K562 (cell line): Measurements from ENCODE around the gene GALNT16. TPM values are rescaled to one million over a fixed set of nuclear protein-coding genes. Genes with fewer than 3 reads are reported as not detected.

Experiments
- ATAC-seq: fragments of 200-7000 bp; cut with Tn5 transposase; 3 replicates; pipeline ENCODE4 v1.9.1; 2020; ENCODE audit warnings: moderate library complexity
- BruUV-seq: library from RNA; stranded (reverse); fragments of 400-500 nt; replicated peaks from 2 replicates; lab custom pipeline; 2021; lab: Mats Ljungman, UMichigan
- CTCF ChIA-PET: fragments of 300-600 bp; formaldehyde crosslinking; extraction: SDS; loops from one replicate; lab custom pipeline; 2021; ENCODE audit warnings: low intra/inter-chr PET ratio; lab: Yijun Ruan, JAX
- POLR2A ChIA-PET: fragments of 300-600, 350-650 bp; sonication (Branson Sonifier 250); formaldehyde crosslinking; extraction: SDS; loops from one replicate; lab custom pipeline; 2021; ENCODE audit warnings: antibody characterized with exemption, inconsistent platforms; lab: Yijun Ruan, JAX
- DNase-seq, 4 experiments: peaks; one replicate each; pipeline versions ENCODE4 v3.0.0 to v3.0.0-alpha.2; 2011 to 2018; ENCODE audit warnings: low spot score in 3 of 4, mixed read lengths in 3 of 4; ENCODE audit errors: extremely low read depth in 1 of 4
- FAIRE-seq: peaks from 2 replicates; lab custom pipeline; 2011; peaks lifted over from hg19 to GRCh38; lab: Jason Lieb, UNC
- H2AFZ ChIP-seq: 2 replicates; pipeline ENCODE4 v1.6.0; 2011; ENCODE audit warnings: low read depth, low read length, control low read depth, inconsistent platforms
- H3K27ac ChIP-seq: fragments of 200-600 bp; 3 replicates; pipeline ENCODE4 v1.8.0; 2011; ENCODE audit warnings: low read depth, mild to moderate bottlenecking, control low read depth, inconsistent platforms, low read length, moderate library complexity, mixed read lengths; ENCODE audit errors: extremely low read depth
- H3K27me3 ChIP-seq, 2 experiments: fragments of 300-600 bp in 1 of 2; 2 replicates in 1 of 2; 3 replicates in 1 of 2; pipeline versions ENCODE4 v1.6.0 to v1.8.0; 2011; ENCODE audit warnings: inconsistent platforms in 2 of 2, low read length in 2 of 2, mild to moderate bottlenecking in 1 of 2, mixed read lengths in 1 of 2, moderate library complexity in 1 of 2; ENCODE audit not compliant: control insufficient read depth in 2 of 2, insufficient read depth in 2 of 2
- H3K36me3 ChIP-seq: fragments of 300-600 bp; 3 replicates; pipeline ENCODE4 v1.8.0; 2011; ENCODE audit warnings: mild to moderate bottlenecking, low read length, inconsistent platforms; ENCODE audit not compliant: control insufficient read depth, insufficient read depth
- H3K4me1 ChIP-seq, 2 experiments: fragments of 200-600 bp in 1 of 2; replicated peaks in 1 of 2; 2 replicates in 1 of 2; 3 replicates in 1 of 2; pipeline versions ENCODE4 v1.5.1 to v1.8.0; 2011; ENCODE audit warnings: inconsistent platforms in 2 of 2, low read length in 2 of 2, mild to moderate bottlenecking in 1 of 2, mixed read lengths in 1 of 2, moderate library complexity in 1 of 2; ENCODE audit not compliant: control insufficient read depth in 2 of 2, insufficient read depth in 2 of 2
- H3K4me2 ChIP-seq: 2 replicates; pipeline ENCODE4 v1.6.1; 2011; ENCODE audit warnings: low read length, control low read depth, inconsistent platforms, mixed read lengths; ENCODE audit not compliant: insufficient read depth
- H3K4me3 ChIP-seq: fragments of 200-600 bp; sonication (generic), shearing (Covaris generic); 2 replicates; pipeline ENCODE4 v1.5.1; 2016; ENCODE audit warnings: control low read depth, inconsistent platforms
- H3K79me2 ChIP-seq: fragments of 200-600 bp; 3 replicates; pipeline ENCODE4 v1.8.0; 2011; ENCODE audit warnings: low read length, inconsistent platforms; ENCODE audit not compliant: control insufficient read depth, insufficient read depth
- H3K9ac ChIP-seq, 2 experiments: 2 replicates each; pipeline versions ENCODE4 v1.6.0 to v1.6.1; 2011; ENCODE audit warnings: low read depth in 2 of 2, low read length in 2 of 2, control low read depth in 1 of 2, inconsistent platforms in 1 of 2, mild to moderate bottlenecking in 1 of 2, mixed read lengths in 1 of 2; ENCODE audit not compliant: insufficient read depth in 1 of 2
- H3K9me1 ChIP-seq: one replicate; pipeline ENCODE4 v1.6.0; 2011; ENCODE audit warnings: inconsistent platforms, mild to moderate bottlenecking, low read length, moderate library complexity; ENCODE audit not compliant: control insufficient read depth, insufficient read depth
- H3K9me3 ChIP-seq: replicated peaks from 2 replicates; pipeline ENCODE4 v1.5.1; 2011; ENCODE audit warnings: low read depth, low read length, inconsistent platforms; ENCODE audit not compliant: control insufficient read depth, insufficient read depth
- H4K20me1 ChIP-seq: replicated peaks from 2 replicates; pipeline ENCODE4 v1.6.1; 2011; ENCODE audit warnings: low read length, inconsistent platforms, mixed read lengths; ENCODE audit not compliant: control insufficient read depth, insufficient read depth
- BACH1 ChIP-seq: fragments of 200-800 bp; sonication (Bioruptor generic); IDR thresholded peaks from 2 replicates; pipeline ENCODE4 v1.6.1; 2016; ENCODE audit warnings: missing genetic modification characterization, missing compliant biosample characterization
- BCL6 ChIP-seq: fragments of 250-450 bp; sonication (Bioruptor Pico); IDR thresholded peaks from 2 replicates; pipeline ENCODE4 v1.4.0; 2020
- CCAR2 ChIP-seq: fragments of 200-400 bp; formaldehyde crosslinking; IDR thresholded peaks from 2 replicates; pipeline ENCODE4 v1.6.1; 2017; ENCODE audit warnings: mild to moderate bottlenecking, low read depth, low read length
- CREM ChIP-seq: IDR thresholded peaks from 2 replicates; pipeline ENCODE4 v1.6.1; 2014; ENCODE audit warnings: antibody characterized with exemption, low read depth
- ETS2 ChIP-seq: IDR thresholded peaks from 2 replicates; pipeline ENCODE4 v1.6.1; 2016; ENCODE audit warnings: borderline replicate concordance, missing genetic modification characterization, mild to moderate bottlenecking, moderate library complexity, missing compliant biosample characterization; ENCODE audit not compliant: poor library complexity, severe bottlenecking
- IRF2 ChIP-seq: sonication (generic); formaldehyde crosslinking; IDR thresholded peaks from 2 replicates; pipeline ENCODE4 v1.8.1; 2022; ENCODE audit warnings: mild to moderate bottlenecking, missing genetic modification reagents
- MAFF ChIP-seq: IDR thresholded peaks from 2 replicates; pipeline ENCODE4 v1.6.1; 2012; ENCODE audit warnings: low read length, improper control_type of control experiment
- MAZ ChIP-seq, 2 experiments: fragments of 450-650 bp in 1 of 2; sonication (generic) in 1 of 2; formaldehyde crosslinking; IDR thresholded peaks in 1 of 2; conservative IDR thresholded peaks in 1 of 2; 2 replicates each; pipeline versions ENCODE4 v1.4.0 to v1.5.0; 2020; ENCODE audit warnings: mild to moderate bottlenecking in 1 of 2, missing genetic modification reagents in 1 of 2
- MCM5 ChIP-seq: fragments of 450-650 bp; IDR thresholded peaks from 2 replicates; pipeline ENCODE4 v1.6.1; 2016; ENCODE audit warnings: low read depth
- MECOM ChIP-seq: fragments of 250-450 bp; sonication (Bioruptor Pico); IDR thresholded peaks from 2 replicates; pipeline ENCODE4 v1.8.0; 2022; ENCODE audit warnings: inconsistent platforms
- MTA3 ChIP-seq: fragments of 450-650 bp; formaldehyde crosslinking; IDR thresholded peaks from 2 replicates; pipeline ENCODE4 v1.6.1; 2017; ENCODE audit warnings: mild to moderate bottlenecking, borderline replicate concordance
- NBN ChIP-seq: fragments of 450-650 bp; IDR thresholded peaks from 2 replicates; pipeline ENCODE4 v1.6.1; 2016; ENCODE audit warnings: low read depth, mild to moderate bottlenecking
- RAD21 ChIP-seq, 2 experiments: fragments of 250-450 bp in 1 of 2; fragments of 450-650 bp in 1 of 2; sonication (Bioruptor Pico) in 1 of 2; formaldehyde crosslinking in 1 of 2; IDR thresholded peaks in 1 of 2; conservative IDR thresholded peaks in 1 of 2; 2 replicates each; pipeline versions ENCODE4 v1.4.0 to v1.8.0; 2020 to 2022; ENCODE audit warnings: mild to moderate bottlenecking in 2 of 2, moderate library complexity in 1 of 2
- RAD51 ChIP-seq: fragments of 450-650 bp; IDR thresholded peaks from 2 replicates; pipeline ENCODE4 v1.7.1; 2016; ENCODE audit warnings: low read depth, mild to moderate bottlenecking, borderline replicate concordance
- SMC3 ChIP-seq: conservative IDR thresholded peaks from 2 replicates; pipeline ENCODE4 v1.6.1; 2011; ENCODE audit warnings: low read depth, low read length, improper control_type of control experiment; ENCODE audit not compliant: insufficient read depth
- SOX6 ChIP-seq: fragments of 450-650 bp; IDR thresholded peaks from 2 replicates; pipeline ENCODE4 v1.6.1; 2014; ENCODE audit warnings: mild to moderate bottlenecking
- THRAP3 ChIP-seq: fragments of 450-650 bp; IDR thresholded peaks from 2 replicates; pipeline ENCODE4 v1.6.1; 2016; ENCODE audit warnings: mild to moderate bottlenecking, inconsistent platforms, borderline replicate concordance
- WGBS: fragments of 100-300 bp; shearing (Covaris generic); methylation state at CpG from one replicate; pipeline ENCODE4 v1.1.6; 2016; ENCODE audit warnings: low coverage, mixed read lengths; ENCODE audit not compliant: insufficient coverage; ENCODE audit errors: missing lambda C conversion rate; 5-methylcytosine and 5-hydroxymethylcytosine counted together
- in situ Hi-C: fragments of 300-500 bp; cut with MboI; formaldehyde crosslinking; loops from 4 replicates; pipeline ENCODE4 v1.15.0; 2018; ENCODE audit warnings: inconsistent platforms, mixed read lengths
- intact Hi-C: fragments of 100-400 bp; cut with micrococcal nuclease; formaldehyde crosslinking; loops from 2 replicates; pipeline ENCODE4 v1.14.2; 2022
- polyA plus RNA-seq, 8 experiments: library from polyadenylated mRNA; depleted of rRNA in 4 of 8; stranded (reverse) in 5 of 8; unstranded in 3 of 8; fragments of >200 nt; fragmentation: Nextera tagmentation in 2 of 8; fragmentation: Illumina TruSeq in 1 of 8; extraction: Ambion mirVana in 2 of 8; extraction: Trizol in 1 of 8; gene quantifications; 2 replicates each; pipeline versions ENCODE4 v1.2.1 to v1.2.3, GENCODE V29; 2011 to 2014; ENCODE audit warnings: inconsistent platforms in 1 of 8, missing spikeins in 1 of 8
- total RNA-seq, 7 experiments: library from RNA; depleted of rRNA in 6 of 7; stranded (reverse); fragments of >200 nt in 6 of 7; fragmentation: Illumina TruSeq in 2 of 7; extraction: Trizol in 2 of 7; gene quantifications; 2 replicates each; pipeline versions ENCODE4 v1.2.1 to v1.2.3, GENCODE V29; 2011 to 2021; ENCODE audit warnings: low replicate concordance in 1 of 7
- TF ChIP-seq, protein P1 (sequence below): sonication (generic); formaldehyde crosslinking; IDR thresholded peaks from 2 replicates; pipeline ENCODE4 v1.5.0; 2020; ENCODE audit warnings: missing genetic modification reagents
- TF ChIP-seq, protein P2 (sequence below), 3 experiments: IDR thresholded peaks in 2 of 3; conservative IDR thresholded peaks in 1 of 3; 2 replicates each; pipeline ENCODE4 v1.5.1; 2011 to 2012; ENCODE audit warnings: low read length in 3 of 3, mild to moderate bottlenecking in 3 of 3, control low read depth in 2 of 3, improper control_type of control experiment in 1 of 3, inconsistent platforms in 1 of 3, low read depth in 1 of 3, mixed read lengths in 1 of 3, moderate library complexity in 1 of 3; ENCODE audit not compliant: insufficient read depth in 2 of 3
- TF ChIP-seq, protein P3 (sequence below): fragments of 450-650 bp; formaldehyde crosslinking; IDR thresholded peaks from 2 replicates; pipeline ENCODE4 v1.4.0; 2020; ENCODE audit warnings: mild to moderate bottlenecking, moderate library complexity

The GALNT16 gene
- total and polyA plus RNA-seq, 9 of the 15 experiments (the other 6 are each of a cell fraction or from before 2014, with no cell fraction given), result not detected

DNA sequence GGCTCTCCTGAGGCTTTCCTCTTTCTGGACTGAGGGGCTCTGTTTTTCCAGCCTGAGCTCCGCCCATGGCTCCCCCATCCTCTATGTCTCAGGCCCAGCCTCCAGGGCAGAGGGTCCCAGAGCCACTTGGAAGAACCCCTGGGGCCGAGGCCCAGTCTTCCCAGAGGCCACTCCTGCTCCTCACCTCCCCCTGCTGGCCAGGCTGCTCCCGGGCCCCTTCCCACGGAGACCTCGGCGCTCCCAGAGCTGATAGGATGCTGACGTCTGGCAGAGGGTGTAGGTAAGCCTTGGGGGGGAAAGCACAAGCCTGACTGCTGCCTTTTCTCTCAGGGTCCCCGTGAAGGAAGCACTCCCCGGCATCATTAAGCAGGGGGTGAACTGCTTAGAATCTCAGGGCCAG lies 86.8 kb downstream of the GALNT16 start:
- Histone ChIP-seq H2AFZ (no peak overlapping the region), H3K79me2 (no peaks in the 10 kb centered on the region), H4K20me1 (no peaks in the 10 kb centered on the region), H3K9me3 (no peaks in the 10 kb centered on the region), H3K27me3 (peaks cover 0 to 51% of the 10 kb centered on the region in 2 experiments; a peak in 2 of 5 replicates), H3K4me1 (no peaks in the 10 kb centered on the region), H3K4me3 (no peak overlapping the region), H3K9ac (no peak overlapping the region), H3K9me1 (no peaks in the 10 kb centered on the region), H3K27ac (no peak overlapping the region), H3K4me2 (no peak overlapping the region), H3K36me3 (no peaks in the 10 kb centered on the region)
- no peak for FAIRE-seq
- 0% methylated on average over 4 of the region's 9 CpGs for WGBS
- BruUV-seq, result no TSS peak
- intact Hi-C loops, result loop anchor here (2.0 kb wide), 1 partner anchor 104 kb away; no protein-coding TSS in a partner anchor
- ChIA-PET CTCF (interaction anchor here (0.6 kb wide), 1 partner anchor 484 kb away, joined by 3 read pairs; no protein-coding TSS in a partner anchor), POLR2A (interaction anchor here (0.6 to 1.1 kb wide), 2 partner anchors 13 to 84 kb away, joined by 3 to 9 read pairs; no protein-coding TSS in a partner anchor)
- peak; percentile 51 to 65 (median 62) for DNase-seq
- ATAC-seq, result peak; percentile 95
- in situ Hi-C loops, result loop anchor here (5.0 kb wide), 1 partner anchor 89 kb away; no protein-coding TSS in a partner anchor
- TF ChIP-seq CREM, result no peak
- 0 out of 4 replicates have a peak, but pooled peaks of 1 of the 2 experiments have one; percentile 20 for TF ChIP-seq MAZ (CRISPR knock-in tag; conservative IDR thresholded peaks at IDR 0.05 in 1 of 2, IDR thresholded peaks at IDR 0.05 in 1 of 2)
- no peak for TF ChIP-seq MECOM (CRISPR knock-in tag)
- TF ChIP-seq, protein P1, sequence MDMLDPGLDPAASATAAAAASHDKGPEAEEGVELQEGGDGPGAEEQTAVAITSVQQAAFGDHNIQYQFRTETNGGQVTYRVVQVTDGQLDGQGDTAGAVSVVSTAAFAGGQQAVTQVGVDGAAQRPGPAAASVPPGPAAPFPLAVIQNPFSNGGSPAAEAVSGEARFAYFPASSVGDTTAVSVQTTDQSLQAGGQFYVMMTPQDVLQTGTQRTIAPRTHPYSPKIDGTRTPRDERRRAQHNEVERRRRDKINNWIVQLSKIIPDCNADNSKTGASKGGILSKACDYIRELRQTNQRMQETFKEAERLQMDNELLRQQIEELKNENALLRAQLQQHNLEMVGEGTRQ (CRISPR knock-in tag), result no peak
- TF ChIP-seq MTA3, result no peak
- TF ChIP-seq IRF2 (CRISPR knock-in tag), result no peak
- TF ChIP-seq RAD21 (CRISPR knock-in tag; conservative IDR thresholded peaks at IDR 0.05 in 1 of 2, IDR thresholded peaks at IDR 0.05 in 1 of 2), result peak in 1 of 2 experiments; percentile 58; a peak in 2 of 4 replicates
- no peak for TF ChIP-seq CCAR2
- no peak for TF ChIP-seq THRAP3
- no peak for TF ChIP-seq BACH1 (tag)
- TF ChIP-seq SMC3, result 0 out of 2 replicates have a peak, but pooled peaks have one; percentile 25
- TF ChIP-seq SOX6, result no peak
- no peak for TF ChIP-seq RAD51
- TF ChIP-seq, protein P2, sequence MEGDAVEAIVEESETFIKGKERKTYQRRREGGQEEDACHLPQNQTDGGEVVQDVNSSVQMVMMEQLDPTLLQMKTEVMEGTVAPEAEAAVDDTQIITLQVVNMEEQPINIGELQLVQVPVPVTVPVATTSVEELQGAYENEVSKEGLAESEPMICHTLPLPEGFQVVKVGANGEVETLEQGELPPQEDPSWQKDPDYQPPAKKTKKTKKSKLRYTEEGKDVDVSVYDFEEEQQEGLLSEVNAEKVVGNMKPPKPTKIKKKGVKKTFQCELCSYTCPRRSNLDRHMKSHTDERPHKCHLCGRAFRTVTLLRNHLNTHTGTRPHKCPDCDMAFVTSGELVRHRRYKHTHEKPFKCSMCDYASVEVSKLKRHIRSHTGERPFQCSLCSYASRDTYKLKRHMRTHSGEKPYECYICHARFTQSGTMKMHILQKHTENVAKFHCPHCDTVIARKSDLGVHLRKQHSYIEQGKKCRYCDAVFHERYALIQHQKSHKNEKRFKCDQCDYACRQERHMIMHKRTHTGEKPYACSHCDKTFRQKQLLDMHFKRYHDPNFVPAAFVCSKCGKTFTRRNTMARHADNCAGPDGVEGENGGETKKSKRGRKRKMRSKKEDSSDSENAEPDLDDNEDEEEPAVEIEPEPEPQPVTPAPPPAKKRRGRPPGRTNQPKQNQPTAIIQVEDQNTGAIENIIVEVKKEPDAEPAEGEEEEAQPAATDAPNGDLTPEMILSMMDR (IDR thresholded peaks at IDR 0.05 in 2 of 3, conservative IDR thresholded peaks at IDR 0.05 in 1 of 3; ENCODE audit: insufficient read depth in 2 of 3, low read depth in 1 of 3, low read length in 3 of 3), result peak; percentile 65 to 80 (median 66)
- TF ChIP-seq, protein P3, sequence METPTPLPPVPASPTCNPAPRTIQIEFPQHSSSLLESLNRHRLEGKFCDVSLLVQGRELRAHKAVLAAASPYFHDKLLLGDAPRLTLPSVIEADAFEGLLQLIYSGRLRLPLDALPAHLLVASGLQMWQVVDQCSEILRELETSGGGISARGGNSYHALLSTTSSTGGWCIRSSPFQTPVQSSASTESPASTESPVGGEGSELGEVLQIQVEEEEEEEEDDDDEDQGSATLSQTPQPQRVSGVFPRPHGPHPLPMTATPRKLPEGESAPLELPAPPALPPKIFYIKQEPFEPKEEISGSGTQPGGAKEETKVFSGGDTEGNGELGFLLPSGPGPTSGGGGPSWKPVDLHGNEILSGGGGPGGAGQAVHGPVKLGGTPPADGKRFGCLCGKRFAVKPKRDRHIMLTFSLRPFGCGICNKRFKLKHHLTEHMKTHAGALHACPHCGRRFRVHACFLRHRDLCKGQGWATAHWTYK (CRISPR knock-in tag), result no peak
- TF ChIP-seq MAFF, result no peak
- no peak for TF ChIP-seq MCM5
- TF ChIP-seq BCL6 (CRISPR knock-in tag), result no peak
- TF ChIP-seq NBN, result no peak
- TF ChIP-seq ETS2 (tag), result no peak
